Panc1 (cell line): ENCODE measurements around the gene GPD1L. TPM values are rescaled to one million over a fixed set of nuclear protein-coding genes. Genes with fewer than 3 reads are reported as not detected.

Source experiments
- ATAC-seq: fragments of 200-7000 bp; cut with Tn5 transposase; 2 replicates; pipeline ENCODE4 v1.9.1; 2020; ENCODE audit warnings: mild to moderate bottlenecking, moderate library complexity
- BruUV-seq: library from RNA; stranded (reverse); fragments of 400-500 nt; replicated peaks from 2 replicates; lab custom pipeline; 2021; lab: Mats Ljungman, UMichigan
- CTCF ChIA-PET: fragments of 300-600 bp; sonication (Branson Sonifier 250); formaldehyde crosslinking; loops from one replicate; lab custom pipeline; 2022; ENCODE audit warnings: antibody characterized with exemption; lab: Charles Lee
- POLR2A ChIA-PET: fragments of 300-600 bp; sonication (Branson Sonifier 250); formaldehyde crosslinking; loops from one replicate; lab custom pipeline; 2022; ENCODE audit warnings: antibody characterized with exemption; lab: Charles Lee
- DNase-seq: peaks from one replicate; pipeline ENCODE4 v3.0.0-alpha.2; 2010; ENCODE audit warnings: low read depth, low spot score
- H3K27ac ChIP-seq: 2 replicates; pipeline ENCODE4 v1.5.1; 2011; ENCODE audit warnings: mild to moderate bottlenecking, low read length, inconsistent platforms
- H3K27me3 ChIP-seq: fragments of 200-500 bp; sonication (Bioruptor generic); 2 replicates; pipeline ENCODE4 v1.6.0; 2014; ENCODE audit warnings: low read length, inconsistent platforms; ENCODE audit not compliant: control insufficient read depth, insufficient read depth
- H3K36me3 ChIP-seq: fragments of 200-500 bp; sonication (Bioruptor generic); 2 replicates; pipeline ENCODE4 v1.5.1; 2014; ENCODE audit warnings: inconsistent platforms, mild to moderate bottlenecking, low read length, moderate library complexity; ENCODE audit not compliant: control insufficient read depth, insufficient read depth
- H3K4me1 ChIP-seq: 2 replicates; pipeline ENCODE4 v1.5.1; 2011; ENCODE audit warnings: inconsistent platforms, mild to moderate bottlenecking, low read length, moderate library complexity; ENCODE audit not compliant: control insufficient read depth, insufficient read depth
- H3K4me3 ChIP-seq, 2 experiments: 2 replicates each; pipeline ENCODE4 v1.5.1; 2011 to 2012; ENCODE audit warnings: low read depth in 2 of 2, low read length in 2 of 2, mild to moderate bottlenecking in 2 of 2, inconsistent platforms in 1 of 2, moderate library complexity in 1 of 2
- H3K9me3 ChIP-seq: fragments of 200-500 bp; sonication (Bioruptor generic); 2 replicates; pipeline ENCODE4 v1.5.1; 2014; ENCODE audit warnings: low read depth, mild to moderate bottlenecking, inconsistent platforms, low read length, moderate library complexity; ENCODE audit not compliant: control insufficient read depth, insufficient read depth
- POLR2AphosphoS5 ChIP-seq: IDR thresholded peaks from 2 replicates; pipeline ENCODE4 v1.6.1; 2012; ENCODE audit warnings: mild to moderate bottlenecking, low read depth, low read length, moderate library complexity
- SIN3A ChIP-seq: IDR thresholded peaks from 2 replicates; pipeline ENCODE4 v1.6.1; 2012; ENCODE audit warnings: low read depth, mild to moderate bottlenecking, low read length, moderate library complexity, borderline replicate concordance; ENCODE audit not compliant: insufficient read depth
- TCF7L2 ChIP-seq: IDR thresholded peaks from 2 replicates; pipeline ENCODE4 v1.6.1; 2011; ENCODE audit warnings: mild to moderate bottlenecking, low read depth, low read length, inconsistent platforms
- in situ Hi-C: cut with HindIII; loops from 2 replicates; pipeline ENCODE4 v1.10.0; 2016; ENCODE audit warnings: low sequenced_read_pairs, low pct_unique_long_range_greater_than_20kb
- intact Hi-C: fragments of 100-400 bp; cut with micrococcal nuclease; formaldehyde crosslinking; loops from one replicate; pipeline ENCODE4 v1.10.0; 2022; ENCODE audit not compliant: unreplicated experiment
- total RNA-seq: library from RNA; stranded (reverse); gene quantifications from one replicate; pipeline ENCODE4 v1.2.1, GENCODE V29; 2021; ENCODE audit not compliant: unreplicated experiment
- TF ChIP-seq, protein P1 (sequence below): fragments of 450-650 bp; IDR thresholded peaks from 2 replicates; pipeline ENCODE4 v1.5.1; 2017; ENCODE audit warnings: mild to moderate bottlenecking
- TF ChIP-seq, protein P2 (sequence below), 2 experiments: IDR thresholded peaks; 2 replicates each; pipeline ENCODE4 v1.6.1; 2011 to 2012; ENCODE audit warnings: low read depth in 2 of 2, control low read depth in 1 of 2, low read length in 1 of 2, mild to moderate bottlenecking in 1 of 2, moderate library complexity in 1 of 2; ENCODE audit not compliant: insufficient read depth in 1 of 2

The GPD1L gene
- total RNA-seq, 1 experiment from 2014 or later, result 10.5 TPM

GRCh38 chr3:32181796-32182195, 75.4 kb downstream of the GPD1L start:
- Histone ChIP-seq H3K36me3 (no peaks in the 10 kb centered on the region), H3K4me3 (no peak overlapping the region), H3K27me3 (no peaks in the 10 kb centered on the region), H3K4me1 (peaks cover 5% of the 10 kb centered on the region), H3K9me3 (no peaks in the 10 kb centered on the region), H3K27ac (no peak overlapping the region)
- intact Hi-C loops (no loop called here), in situ Hi-C loops (no loop called here)
- TF ChIP-seq, protein P1, sequence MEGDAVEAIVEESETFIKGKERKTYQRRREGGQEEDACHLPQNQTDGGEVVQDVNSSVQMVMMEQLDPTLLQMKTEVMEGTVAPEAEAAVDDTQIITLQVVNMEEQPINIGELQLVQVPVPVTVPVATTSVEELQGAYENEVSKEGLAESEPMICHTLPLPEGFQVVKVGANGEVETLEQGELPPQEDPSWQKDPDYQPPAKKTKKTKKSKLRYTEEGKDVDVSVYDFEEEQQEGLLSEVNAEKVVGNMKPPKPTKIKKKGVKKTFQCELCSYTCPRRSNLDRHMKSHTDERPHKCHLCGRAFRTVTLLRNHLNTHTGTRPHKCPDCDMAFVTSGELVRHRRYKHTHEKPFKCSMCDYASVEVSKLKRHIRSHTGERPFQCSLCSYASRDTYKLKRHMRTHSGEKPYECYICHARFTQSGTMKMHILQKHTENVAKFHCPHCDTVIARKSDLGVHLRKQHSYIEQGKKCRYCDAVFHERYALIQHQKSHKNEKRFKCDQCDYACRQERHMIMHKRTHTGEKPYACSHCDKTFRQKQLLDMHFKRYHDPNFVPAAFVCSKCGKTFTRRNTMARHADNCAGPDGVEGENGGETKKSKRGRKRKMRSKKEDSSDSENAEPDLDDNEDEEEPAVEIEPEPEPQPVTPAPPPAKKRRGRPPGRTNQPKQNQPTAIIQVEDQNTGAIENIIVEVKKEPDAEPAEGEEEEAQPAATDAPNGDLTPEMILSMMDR, result no peak
- TF ChIP-seq TCF7L2 (no peak), POLR2AphosphoS5 (no peak), SIN3A (no peak)
- TF ChIP-seq, protein P2, sequence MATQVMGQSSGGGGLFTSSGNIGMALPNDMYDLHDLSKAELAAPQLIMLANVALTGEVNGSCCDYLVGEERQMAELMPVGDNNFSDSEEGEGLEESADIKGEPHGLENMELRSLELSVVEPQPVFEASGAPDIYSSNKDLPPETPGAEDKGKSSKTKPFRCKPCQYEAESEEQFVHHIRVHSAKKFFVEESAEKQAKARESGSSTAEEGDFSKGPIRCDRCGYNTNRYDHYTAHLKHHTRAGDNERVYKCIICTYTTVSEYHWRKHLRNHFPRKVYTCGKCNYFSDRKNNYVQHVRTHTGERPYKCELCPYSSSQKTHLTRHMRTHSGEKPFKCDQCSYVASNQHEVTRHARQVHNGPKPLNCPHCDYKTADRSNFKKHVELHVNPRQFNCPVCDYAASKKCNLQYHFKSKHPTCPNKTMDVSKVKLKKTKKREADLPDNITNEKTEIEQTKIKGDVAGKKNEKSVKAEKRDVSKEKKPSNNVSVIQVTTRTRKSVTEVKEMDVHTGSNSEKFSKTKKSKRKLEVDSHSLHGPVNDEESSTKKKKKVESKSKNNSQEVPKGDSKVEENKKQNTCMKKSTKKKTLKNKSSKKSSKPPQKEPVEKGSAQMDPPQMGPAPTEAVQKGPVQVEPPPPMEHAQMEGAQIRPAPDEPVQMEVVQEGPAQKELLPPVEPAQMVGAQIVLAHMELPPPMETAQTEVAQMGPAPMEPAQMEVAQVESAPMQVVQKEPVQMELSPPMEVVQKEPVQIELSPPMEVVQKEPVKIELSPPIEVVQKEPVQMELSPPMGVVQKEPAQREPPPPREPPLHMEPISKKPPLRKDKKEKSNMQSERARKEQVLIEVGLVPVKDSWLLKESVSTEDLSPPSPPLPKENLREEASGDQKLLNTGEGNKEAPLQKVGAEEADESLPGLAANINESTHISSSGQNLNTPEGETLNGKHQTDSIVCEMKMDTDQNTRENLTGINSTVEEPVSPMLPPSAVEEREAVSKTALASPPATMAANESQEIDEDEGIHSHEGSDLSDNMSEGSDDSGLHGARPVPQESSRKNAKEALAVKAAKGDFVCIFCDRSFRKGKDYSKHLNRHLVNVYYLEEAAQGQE (IDR thresholded peaks at IDR 0.05; ENCODE audit: insufficient read depth in 1 of 2, low read depth in 2 of 2, low read length in 1 of 2), result no peak
- no TSS peak for BruUV-seq
- ChIA-PET CTCF (no interaction called here), POLR2A (no interaction called here)
- ATAC-seq, result no peak
- no peak for DNase-seq

- DNase-seq (no peak), ATAC-seq (no peak)
- no peak overlapping the region for H3K27ac ChIP-seq
- H3K4me1 ChIP-seq, result no peaks in the 10 kb centered on the region
- no peak overlapping the region for H3K4me3 ChIP-seq
- H3K27me3 ChIP-seq, result no peaks in the 10 kb centered on the region
- in situ Hi-C loops, result no loop called here
- TF ChIP-seq TCF7L2 (no peak), POLR2AphosphoS5 (no peak), SIN3A (no peak)
- TF ChIP-seq, protein P2 (IDR thresholded peaks at IDR 0.05; ENCODE audit: insufficient read depth in 1 of 2, low read depth in 2 of 2, low read length in 1 of 2), result no peak
- TF ChIP-seq, protein P1, result no peak
- intact Hi-C loops, result no loop called here
- H3K9me3 ChIP-seq, result no peaks in the 10 kb centered on the region
- POLR2A ChIA-PET, result no interaction called here
- H3K36me3 ChIP-seq, result no peaks in the 10 kb centered on the region
- no TSS peak for BruUV-seq
- CTCF ChIA-PET, result no interaction called here
Observed at GRCh38 chr3:32184187-32184730, 77.8 kb downstream of the GPD1L start.
